GM21786 (cell line): ENCODE results near the gene SPTB.

Source experiments
- ATAC-seq: cut with Tn5 transposase; IDR thresholded peaks from one replicate; pipeline ENCODE4 v1.9.1; 2021; ENCODE audit not compliant: unreplicated experiment

SPTB gene

GRCh38 chr14:64755781-64756221 lies 123.9 kb downstream of the SPTB start:
- no peak for ATAC-seq

- no peak for ATAC-seq
Observed at GRCh38 chr14:64754685-64755084, 125.0 kb downstream of the SPTB start.

GRCh38 chr14:64753999-64754398 lies 125.7 kb downstream of the SPTB start:
- no peak for ATAC-seq

- ATAC-seq, result no peak
Observed at GRCh38 chr14:64753374-64753773, 126.3 kb downstream of the SPTB start.

- ATAC-seq, result no peak
Observed at GRCh38 chr14:64752909-64753308, 126.8 kb downstream of the SPTB start.

GRCh38 chr14:64748995-64749714 lies 130.6 kb downstream of the SPTB start:
- ATAC-seq, result no peak

GRCh38 chr14:64748521-64748920 lies 131.2 kb downstream of the SPTB start:
- ATAC-seq, result no peak

- no peak for ATAC-seq
Observed at GRCh38 chr14:64747327-64747726, 132.4 kb downstream of the SPTB start.

GRCh38 chr14:64746298-64747250 lies 133.1 kb downstream of the SPTB start:
- ATAC-seq, result no peak

GRCh38 chr14:64745511-64746091 lies 134.1 kb downstream of the SPTB start:
- no peak for ATAC-seq

GRCh38 chr14:64743061-64743460 lies 136.6 kb downstream of the SPTB start:
- no peak for ATAC-seq

GRCh38 chr14:64741961-64742360 lies 137.7 kb downstream of the SPTB start:
- ATAC-seq, result no peak

GRCh38 chr14:64741200-64741599 lies 138.5 kb downstream of the SPTB start:
- no peak for ATAC-seq

GRCh38 chr14:64738281-64738804 lies 141.4 kb downstream of the SPTB start:
- ATAC-seq, result no peak

- ATAC-seq, result no peak
Observed at GRCh38 chr14:64737391-64738280, 142.1 kb downstream of the SPTB start.

GRCh38 chr14:64736271-64737169 lies 143.2 kb downstream of the SPTB start:
- no peak for ATAC-seq

- no peak for ATAC-seq
Observed at GRCh38 chr14:64734990-64735389, 144.7 kb downstream of the SPTB start.

GRCh38 chr14:64733899-64734298 lies 145.8 kb downstream of the SPTB start:
- ATAC-seq, result no peak

GRCh38 chr14:64733321-64733720 lies 146.4 kb downstream of the SPTB start:
- ATAC-seq, result no peak
